Inflammatory macrophage treated with lipopolysaccharide for 1 hour (primary cell): ENCODE measurements around the gene HRK.

ENCODE experiments used
- DNase-seq, 2 donors: peaks; one replicate each; pipeline ENCODE4 v3.0.0-alpha.2; 2020 to 2022

Gene HRK

GRCh38 chr12:116881325-116881876 lies at the start of gene HRK:
HRK (minus strand) TSS chr12:116881441; CDS start chr12:116881307, 134 bp downstream.
- no peak for DNase-seq

DNA sequence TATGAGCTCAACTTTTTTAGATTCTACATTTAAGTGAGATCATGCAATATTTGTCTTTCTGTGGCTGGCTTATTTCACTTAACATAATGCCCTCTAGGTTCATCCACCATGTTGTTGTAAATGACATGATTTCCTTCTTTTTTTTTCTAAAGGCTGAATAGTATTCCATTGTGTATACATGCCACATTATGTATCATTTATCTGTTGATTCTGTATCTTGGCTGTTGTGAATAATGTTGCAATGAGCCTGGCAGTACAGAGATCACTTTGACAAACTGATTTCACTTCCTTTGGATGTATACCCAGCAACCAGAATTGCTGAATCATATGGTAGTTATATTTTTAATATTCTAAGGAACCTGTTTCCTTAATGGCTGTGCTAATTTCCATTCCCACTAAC lies 48.6 kb upstream of the HRK start:
- no peak for DNase-seq

- DNase-seq, result no peak
Observed at GRCh38 chr12:116928504-116928903, 47.3 kb upstream of the HRK start.

DNA sequence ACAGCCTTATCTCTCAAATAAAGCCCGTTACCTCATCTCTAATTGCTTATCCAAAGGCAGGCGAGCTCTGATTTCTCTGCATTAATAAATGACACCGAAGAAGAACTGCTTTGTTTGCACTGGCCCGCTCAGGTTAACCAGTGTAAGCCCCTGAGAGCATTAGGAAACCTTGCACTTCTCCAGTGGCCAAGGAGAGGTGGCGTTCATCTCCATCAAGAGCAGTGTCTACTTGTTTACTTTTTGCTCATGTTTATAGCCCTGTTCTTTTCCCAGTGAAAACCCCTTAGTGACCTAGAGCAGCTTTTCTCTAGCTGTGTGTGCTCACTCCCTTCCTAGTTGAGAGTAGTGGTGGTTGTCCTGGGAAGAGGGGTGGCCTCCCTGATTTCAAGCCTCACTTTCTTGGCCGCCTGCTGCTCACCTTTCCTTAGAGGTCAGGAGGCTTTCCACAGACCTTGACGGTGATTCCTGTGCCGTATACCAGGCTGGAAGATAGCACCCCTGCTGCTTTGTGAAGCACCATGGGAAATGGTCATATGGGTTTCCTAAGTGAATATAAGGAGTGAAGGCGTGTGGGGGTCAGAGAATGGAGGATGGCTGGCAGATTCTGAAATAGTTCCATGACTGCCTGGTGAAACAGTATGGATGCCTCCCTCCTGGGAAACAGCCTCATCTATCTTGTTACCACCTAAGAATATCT lies 46.2 kb upstream of the HRK start:
- no peak for DNase-seq

DNA sequence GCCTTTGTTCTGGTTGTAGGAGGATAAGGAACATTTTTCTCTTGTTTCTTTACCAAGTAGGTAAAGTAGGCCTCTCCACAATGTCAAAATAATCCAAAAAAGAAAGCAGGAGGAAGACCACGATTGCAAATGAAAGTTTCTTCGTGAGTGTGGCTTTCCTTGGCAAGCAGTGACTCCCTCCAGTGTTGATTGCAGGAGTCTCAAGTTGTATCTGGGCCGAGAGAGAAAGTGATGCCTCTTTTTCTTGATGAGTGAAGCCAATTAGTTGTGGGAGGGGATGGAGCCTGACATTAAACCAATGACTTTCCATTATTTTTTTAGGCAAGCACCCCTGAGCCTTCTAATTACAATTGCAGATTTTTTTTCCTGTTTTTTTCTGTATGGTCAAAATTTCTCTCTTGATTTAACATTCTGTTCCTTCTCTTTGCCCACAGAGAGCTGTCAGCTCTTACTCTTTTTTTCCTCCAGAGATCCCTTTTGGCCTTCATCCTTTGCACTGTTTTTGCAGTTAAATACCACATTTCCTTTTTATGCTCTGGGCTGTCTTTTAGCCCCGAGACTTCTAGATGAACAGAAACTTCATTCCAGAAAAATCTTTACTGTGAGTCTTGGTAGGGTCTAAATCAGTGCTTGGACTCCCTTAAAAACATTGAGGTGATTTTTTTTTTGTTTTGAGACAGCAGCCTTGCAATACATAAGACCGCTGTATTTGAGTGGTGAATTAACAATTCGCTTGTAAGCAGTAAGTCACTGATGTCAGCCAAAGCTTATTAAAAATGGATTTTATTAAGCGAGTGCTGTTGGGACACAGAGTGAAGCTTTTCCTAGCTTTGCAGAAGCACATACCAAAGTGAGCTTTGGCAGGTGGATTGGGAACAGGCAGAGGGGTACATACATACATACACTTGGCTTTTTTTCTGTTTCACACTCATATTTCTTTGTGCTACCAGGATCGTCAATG lies 45.3 kb upstream of the HRK start:
- no peak for DNase-seq

DNA sequence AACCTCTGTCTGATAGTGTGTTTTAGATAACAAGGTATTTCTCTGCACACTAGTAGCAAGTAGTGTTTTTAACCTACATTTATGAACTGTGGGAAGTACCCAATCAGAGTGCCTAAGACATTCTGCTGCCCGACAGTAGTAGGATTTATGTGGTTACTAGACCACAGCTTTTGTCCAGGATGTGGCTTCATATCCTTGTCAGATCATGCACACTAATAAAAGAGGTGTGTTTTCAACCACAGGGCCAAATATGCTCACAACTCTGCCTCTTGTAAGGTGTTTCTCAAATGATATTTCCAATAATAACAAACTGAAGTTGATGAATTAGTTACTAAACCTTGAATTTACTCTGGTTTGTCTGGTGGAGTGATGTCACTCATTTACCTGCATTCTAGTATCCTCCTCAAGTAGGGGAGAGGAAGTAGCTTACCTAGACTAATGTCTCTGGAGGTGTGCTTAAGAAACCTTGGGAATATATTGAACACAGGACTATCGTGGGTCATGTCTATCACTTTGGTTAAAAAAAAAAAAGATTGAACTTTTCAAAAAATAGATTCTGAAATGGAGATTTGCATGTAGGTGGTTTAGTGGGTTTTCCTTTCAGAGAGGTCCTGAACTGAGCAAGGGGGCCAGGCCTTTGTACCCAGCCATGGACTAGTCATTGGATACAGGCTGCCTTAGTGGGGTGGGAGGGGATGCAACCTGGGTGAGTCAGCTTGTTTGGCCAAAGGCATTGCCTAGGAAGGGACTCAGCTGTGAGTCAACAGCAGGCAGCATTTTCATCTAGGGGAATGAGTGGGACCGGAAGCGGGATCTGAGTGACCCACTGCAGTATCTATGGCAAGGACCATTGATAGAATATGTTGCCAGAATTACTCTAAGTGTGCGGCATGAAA lies 43.6 kb upstream of the HRK start:
- no peak for DNase-seq

DNA sequence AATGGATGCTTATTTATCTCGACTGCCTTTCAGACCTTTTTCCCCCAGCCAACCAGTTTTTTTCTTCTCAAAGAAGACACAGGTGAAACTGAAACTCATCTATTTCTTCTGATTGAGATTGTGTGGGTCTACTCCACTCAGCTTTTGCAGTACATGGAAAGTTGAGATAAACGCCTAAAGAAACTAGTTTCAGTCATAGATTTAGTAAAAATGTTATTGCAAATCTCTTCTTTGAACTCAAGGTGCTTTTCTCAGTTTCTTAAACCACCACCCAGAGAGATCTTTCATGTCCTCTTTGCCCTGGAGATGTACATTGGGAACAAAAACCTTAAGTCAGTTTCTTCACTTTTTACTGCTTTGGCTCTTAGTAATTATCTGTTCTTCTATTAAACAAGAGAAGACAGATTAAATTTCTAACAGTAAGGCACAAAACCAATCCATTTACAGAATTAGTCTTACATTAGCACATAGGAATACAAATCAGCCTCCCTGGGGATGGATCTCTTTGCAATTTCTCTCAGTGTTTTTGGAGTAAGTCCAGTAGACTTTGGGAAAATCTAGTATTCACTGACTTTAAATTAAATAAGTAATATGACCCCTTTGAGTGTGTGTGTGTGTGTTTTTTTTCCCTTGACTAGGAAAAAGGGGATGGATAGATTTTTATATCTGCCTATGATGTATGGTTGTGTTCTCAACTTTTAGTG lies 41.1 kb upstream of the HRK start:
- no peak for DNase-seq

DNA sequence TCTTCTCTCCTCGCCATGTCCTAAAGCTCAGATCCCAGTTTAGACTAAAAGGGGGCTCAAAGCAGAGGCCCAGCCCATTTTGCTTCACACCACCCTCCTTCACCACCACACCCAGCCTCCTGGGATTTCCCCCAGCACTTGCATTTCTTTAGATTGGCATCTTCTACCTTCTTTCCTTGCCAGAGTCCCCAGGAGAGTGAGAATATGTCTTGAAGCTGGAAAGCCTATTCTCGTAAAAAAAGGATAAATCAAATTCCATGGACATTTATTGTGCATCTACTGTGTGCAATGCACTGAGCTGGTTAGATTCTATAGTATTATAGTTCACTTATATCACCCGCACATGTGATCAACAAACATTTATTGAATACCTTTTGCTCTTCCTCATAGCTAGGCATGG lies 39.7 kb upstream of the HRK start:
- no peak for DNase-seq

DNA sequence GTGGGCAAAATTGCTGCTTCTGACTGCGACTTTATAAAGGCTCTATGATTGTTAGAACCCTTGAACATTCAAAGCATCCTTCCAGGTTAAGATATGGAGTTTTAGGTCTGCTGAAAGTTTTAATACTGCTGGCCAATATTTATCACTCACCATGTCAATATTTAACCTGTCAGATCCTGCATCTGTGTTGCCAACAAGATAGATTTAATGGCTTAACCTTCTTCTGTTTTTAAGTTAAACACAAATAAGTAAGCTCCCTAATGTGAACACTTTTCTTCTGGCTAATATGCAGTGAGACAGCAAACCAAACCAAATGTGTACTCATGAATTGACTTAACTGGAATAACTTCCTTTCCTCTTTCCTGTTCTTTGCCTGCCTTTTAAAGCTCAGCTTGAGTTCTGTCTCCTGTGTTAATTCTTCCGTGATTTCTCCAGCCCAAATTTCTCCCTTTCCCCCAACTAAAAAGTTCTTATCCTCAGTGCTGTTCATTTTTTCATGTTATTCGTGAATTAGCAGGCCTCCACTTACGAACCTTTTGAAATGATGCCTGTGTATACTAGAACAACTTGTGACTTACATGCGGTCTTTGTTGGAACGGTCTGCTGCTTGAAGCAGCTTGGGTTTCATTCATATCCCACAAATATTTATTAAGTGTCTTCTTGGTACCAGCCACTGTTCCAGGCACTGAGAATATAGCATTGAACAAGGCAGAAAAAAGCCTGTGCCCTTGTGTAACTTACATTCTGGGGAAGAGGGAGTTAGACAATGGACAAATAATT lies 38.7 kb upstream of the HRK start:
- no peak for DNase-seq

DNA sequence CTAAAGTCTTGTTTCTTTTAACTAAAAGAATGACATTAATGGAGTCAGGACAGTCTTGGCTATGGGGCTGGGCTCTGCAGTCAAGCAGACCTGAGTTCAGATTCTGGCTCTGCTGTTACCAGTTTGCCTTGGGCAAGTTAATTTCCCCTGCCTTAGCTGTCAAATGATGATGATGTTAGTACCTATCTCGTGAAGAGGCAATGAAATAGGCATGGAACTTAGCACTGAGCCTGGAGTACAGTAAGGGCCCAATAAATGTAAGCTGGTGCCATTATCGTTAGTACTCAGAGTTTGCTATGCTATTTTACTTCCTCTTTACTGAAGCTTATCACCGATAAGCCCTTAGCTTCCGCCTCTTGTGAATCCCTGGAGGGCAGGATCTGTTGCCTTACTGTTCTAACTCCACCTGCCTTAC lies 38.0 kb upstream of the HRK start:
- no peak for DNase-seq

GRCh38 chr12:116918464-116918863 lies 37.2 kb upstream of the HRK start:
- peak in 1 of 2 donors; percentile 29 for DNase-seq

DNA sequence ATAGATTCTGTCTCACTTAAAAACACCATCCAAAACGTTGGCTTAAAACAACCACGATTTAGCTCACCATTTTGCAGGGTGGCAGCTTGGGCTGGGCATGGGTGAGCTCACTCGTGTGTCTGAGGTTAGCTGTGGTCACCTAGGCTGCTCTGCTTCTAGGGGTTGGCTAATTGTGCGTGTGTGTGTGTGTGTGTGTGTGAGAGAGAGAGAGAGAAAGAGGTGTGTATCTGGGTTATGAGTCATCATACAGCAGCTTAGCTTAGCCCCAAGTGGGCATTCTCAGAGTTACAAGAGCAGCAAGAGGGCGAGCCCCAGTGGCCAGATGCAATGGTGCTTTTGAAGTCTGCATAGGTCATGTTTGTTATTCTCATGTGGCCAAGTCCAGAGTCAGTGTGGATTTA lies 35.5 kb upstream of the HRK start:
- DNase-seq, result no peak

DNA sequence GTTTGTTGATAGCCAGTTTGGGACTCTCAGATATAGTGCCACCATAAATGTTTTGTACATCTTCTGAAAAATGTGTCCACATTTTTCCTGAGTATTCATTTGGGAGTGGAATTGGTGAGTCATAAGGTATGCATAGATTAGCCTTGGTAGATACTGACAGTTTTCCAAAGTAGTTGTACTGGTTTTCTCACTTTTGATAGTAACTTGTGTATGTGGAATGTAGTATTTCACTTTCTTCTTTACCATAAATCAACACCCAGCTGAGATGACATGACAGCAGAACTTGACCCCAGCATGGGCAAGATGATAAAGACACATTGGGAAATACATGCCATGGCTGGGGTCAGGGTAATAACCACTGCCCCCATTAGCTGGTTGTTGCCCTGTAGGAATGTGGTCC lies 34.9 kb upstream of the HRK start:
- no peak for DNase-seq

DNA sequence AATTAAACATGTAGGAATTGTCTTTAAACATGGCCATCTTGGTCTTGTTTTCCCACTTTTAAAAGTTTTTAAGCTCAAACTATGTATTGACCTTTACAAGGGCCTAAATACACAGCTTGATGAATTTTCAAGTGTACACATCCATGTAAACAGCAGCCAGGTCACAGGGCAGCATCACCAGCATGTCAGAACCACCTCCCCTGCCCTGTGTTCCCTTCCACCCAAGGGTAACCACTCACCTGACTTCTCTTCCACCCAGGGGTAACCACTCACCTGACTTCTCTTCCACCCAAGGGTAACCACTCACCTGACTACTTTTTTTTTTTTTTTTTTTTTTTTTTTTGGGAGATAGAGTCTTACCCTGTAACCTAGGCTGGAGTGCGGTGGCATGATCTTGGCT lies 34.1 kb upstream of the HRK start:
- no peak for DNase-seq

DNA sequence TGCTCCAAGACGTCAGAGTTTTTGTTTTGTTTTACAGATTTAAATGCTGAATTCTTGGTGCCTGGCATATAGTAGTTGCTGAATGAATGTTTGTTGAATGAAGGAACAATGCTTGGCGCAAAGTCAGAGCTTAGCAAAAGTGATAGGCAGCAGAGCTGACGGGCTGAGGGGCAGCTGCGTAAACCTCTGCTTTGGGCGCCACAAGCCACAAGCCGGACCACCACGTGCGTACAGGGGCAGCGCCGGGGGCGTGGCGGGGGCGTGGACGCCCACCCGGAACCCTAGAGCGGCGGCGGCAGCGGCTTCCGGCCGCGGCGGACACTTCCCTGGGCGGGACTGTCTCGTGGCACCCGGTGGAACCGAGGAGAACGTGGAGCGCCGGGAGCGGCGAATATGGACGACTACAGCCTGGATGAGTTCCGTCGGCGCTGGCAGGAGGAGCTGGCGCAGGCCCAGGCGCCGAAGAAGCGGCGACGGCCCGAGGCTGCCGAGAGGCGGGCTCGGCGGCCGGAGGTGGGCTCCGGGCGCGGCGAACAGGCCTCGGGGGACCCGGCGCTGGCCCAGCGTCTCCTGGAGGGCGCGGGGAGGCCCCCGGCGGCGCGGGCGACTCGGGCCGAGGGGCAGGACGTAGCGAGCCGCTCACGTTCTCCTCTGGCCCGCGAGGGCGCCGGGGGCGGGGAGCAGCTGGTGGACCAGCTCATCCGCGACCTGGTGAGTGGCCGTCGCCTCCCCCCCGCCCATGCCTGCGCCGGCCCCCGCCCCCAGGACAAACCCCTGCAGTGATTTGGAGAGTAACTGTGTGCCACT lies 29.6 kb upstream of the HRK start, which contains the start of gene FBXW8:
Gene FBXW8, plus strand, starts transcription at position 306 of the 807 bp plus-strand sequence. Its CDS starts 88 bp downstream, at position 394.
- DNase-seq, result peak; percentile 24 to 57

- no peak for DNase-seq
Observed at GRCh38 chr12:116910280-116910644, 29.0 kb upstream of the HRK start.

GRCh38 chr12:116906285-116906684 lies 25.0 kb upstream of the HRK start:
- no peak for DNase-seq

DNA sequence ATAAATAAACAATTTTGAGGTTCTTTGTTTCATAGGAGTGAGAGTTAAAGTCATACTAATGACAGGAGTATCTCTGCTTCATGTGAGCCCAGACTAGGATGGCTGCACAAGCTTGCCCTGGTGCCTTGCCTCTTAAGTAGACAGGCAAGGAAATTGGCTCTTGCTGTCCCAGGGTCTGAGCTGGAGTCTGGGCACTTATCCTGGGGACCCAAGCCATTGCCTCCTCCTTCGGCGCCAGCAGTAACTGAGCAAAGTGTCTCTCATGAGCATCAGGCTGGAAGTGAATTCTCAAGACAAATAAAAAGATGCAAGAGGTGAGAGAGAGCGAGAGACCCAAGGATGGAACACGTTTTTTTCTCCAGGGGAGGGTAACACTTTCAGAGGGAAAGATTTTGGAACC lies 22.6 kb upstream of the HRK start:
- DNase-seq, result no peak

- no peak for DNase-seq
Observed at GRCh38 chr12:116901612-116902011, 20.4 kb upstream of the HRK start.

- no peak for DNase-seq
Observed at GRCh38 chr12:116898669-116899068, 17.4 kb upstream of the HRK start.
